H9 (cell line): ENCODE data around the gene DTD1. TPM values are rescaled to one million over a fixed set of nuclear protein-coding genes. Genes with fewer than 3 reads are reported as not detected.

Source experiments
- DNase-seq: peaks from one replicate; pipeline ENCODE4 v3.0.0-alpha.2; 2017
- H2AFZ ChIP-seq: one replicate; pipeline ENCODE4 v1.6.1; 2013; ENCODE audit warnings: mild to moderate bottlenecking, low read length, control low read depth, moderate library complexity
- H2AK5ac ChIP-seq: 2 replicates; pipeline ENCODE4 v1.6.1; 2013; ENCODE audit warnings: low read length, control low read depth, mixed read lengths; ENCODE audit not compliant: insufficient read length
- H2BK120ac ChIP-seq: one replicate; pipeline ENCODE4 v1.6.1; 2013; ENCODE audit warnings: low read depth, mild to moderate bottlenecking, low read length, control low read depth, inconsistent platforms; ENCODE audit not compliant: poor library complexity, severe bottlenecking
- H2BK12ac ChIP-seq: 2 replicates; pipeline ENCODE4 v1.6.1; 2013; ENCODE audit warnings: low read length, control low read depth, mixed read lengths, low read depth; ENCODE audit not compliant: insufficient read length
- H2BK15ac ChIP-seq: 2 replicates; pipeline ENCODE4 v1.6.1; 2013; ENCODE audit warnings: low read depth, low read length, control low read depth
- H2BK20ac ChIP-seq: one replicate; pipeline ENCODE4 v1.6.1; 2013; ENCODE audit warnings: low read depth, mild to moderate bottlenecking, low read length, control low read depth, inconsistent platforms; ENCODE audit not compliant: poor library complexity, severe bottlenecking
- H2BK5ac ChIP-seq: 2 replicates; pipeline ENCODE4 v1.6.1; 2013; ENCODE audit warnings: low read length, control low read depth, mixed read lengths; ENCODE audit not compliant: insufficient read length
- H3K14ac ChIP-seq: 2 replicates; pipeline ENCODE4 v1.6.1; 2013; ENCODE audit warnings: low read length, control low read depth; ENCODE audit not compliant: insufficient read depth
- H3K18ac ChIP-seq: 2 replicates; pipeline ENCODE4 v1.6.1; 2013; ENCODE audit warnings: low read depth, mild to moderate bottlenecking, mixed read lengths, low read length, control low read depth; ENCODE audit not compliant: insufficient read length
- H3K23ac ChIP-seq: 2 replicates; pipeline ENCODE4 v1.6.1; 2013; ENCODE audit warnings: low read length, control low read depth, mixed read lengths, low read depth; ENCODE audit not compliant: insufficient read length
- H3K23me2 ChIP-seq: 2 replicates; pipeline ENCODE4 v1.6.1; 2013; ENCODE audit warnings: low read depth, mild to moderate bottlenecking, mixed read lengths, low read length, control low read depth; ENCODE audit not compliant: insufficient read length, poor library complexity, severe bottlenecking
- H3K27ac ChIP-seq: 2 replicates; pipeline ENCODE4 v1.5.1; 2013; ENCODE audit warnings: low read length, control low read depth, mixed read lengths, low read depth; ENCODE audit not compliant: insufficient read length
- H3K27me3 ChIP-seq: 2 replicates; pipeline ENCODE4 v1.6.1; 2013; ENCODE audit warnings: low read length, control low read depth, inconsistent platforms; ENCODE audit not compliant: insufficient read depth
- H3K4ac ChIP-seq: 2 replicates; pipeline ENCODE4 v1.6.1; 2013; ENCODE audit warnings: low read depth, mild to moderate bottlenecking, control low read depth, inconsistent platforms, low read length, moderate library complexity
- H3K4me1 ChIP-seq: 2 replicates; pipeline ENCODE4 v1.6.1; 2013; ENCODE audit warnings: low read length, control low read depth, inconsistent platforms; ENCODE audit not compliant: insufficient read depth
- H3K4me2 ChIP-seq: 2 replicates; pipeline ENCODE4 v1.6.1; 2013; ENCODE audit warnings: low read length, control low read depth, mixed read lengths; ENCODE audit not compliant: insufficient read length, insufficient read depth
- H3K56ac ChIP-seq: 2 replicates; pipeline ENCODE4 v1.6.1; 2013; ENCODE audit warnings: low read depth, mild to moderate bottlenecking, mixed read lengths, low read length, control low read depth; ENCODE audit not compliant: insufficient read length
- H3K79me1 ChIP-seq: 2 replicates; pipeline ENCODE4 v1.6.1; 2013; ENCODE audit warnings: low read depth, mild to moderate bottlenecking, moderate library complexity, low read length, control low read depth, inconsistent platforms; ENCODE audit not compliant: insufficient read depth, poor library complexity, severe bottlenecking
- H3K79me2 ChIP-seq: 2 replicates; pipeline ENCODE4 v1.6.1; 2013; ENCODE audit warnings: low read length, control low read depth, inconsistent platforms; ENCODE audit not compliant: insufficient read depth
- H3K9ac ChIP-seq: 2 replicates; pipeline ENCODE4 v1.6.1; 2013; ENCODE audit warnings: low read length, control low read depth, mixed read lengths; ENCODE audit not compliant: insufficient read length; ENCODE audit errors: extremely low read depth
- H3K9me3 ChIP-seq: one replicate; pipeline ENCODE4 v1.6.1; 2013; ENCODE audit warnings: low read depth, low read length, inconsistent platforms; ENCODE audit not compliant: control insufficient read depth
- H3T11ph ChIP-seq: one replicate; pipeline ENCODE4 v1.6.1; 2013; ENCODE audit warnings: mild to moderate bottlenecking, low read length, control low read depth, inconsistent platforms
- H4K20me1 ChIP-seq: one replicate; pipeline ENCODE4 v1.6.1; 2013; ENCODE audit not compliant: control insufficient read depth, insufficient read length, insufficient read depth
- H4K5ac ChIP-seq: 2 replicates; pipeline ENCODE4 v1.6.1; 2013; ENCODE audit warnings: low read depth, mild to moderate bottlenecking, mixed read lengths, low read length, control low read depth; ENCODE audit not compliant: insufficient read length
- H4K8ac ChIP-seq: replicated peaks from 2 replicates; pipeline ENCODE4 v1.6.1; 2013; ENCODE audit warnings: low read length, control low read depth, mixed read lengths, low read depth; ENCODE audit not compliant: insufficient read length
- H4K91ac ChIP-seq: 2 replicates; pipeline ENCODE4 v1.6.1; 2013; ENCODE audit warnings: low read depth, mild to moderate bottlenecking, moderate library complexity, mixed read lengths, low read length, control low read depth; ENCODE audit not compliant: insufficient read length
- H3K27ac Mint-ChIP-seq, 3 experiments: 2 replicates in 2 of 3; 3 replicates in 1 of 3; pipeline ENCODE4 v1.8.0; 2020 to 2021; ENCODE audit warnings: mixed read lengths in 3 of 3, mild to moderate bottlenecking in 1 of 3, moderate library complexity in 1 of 3
- H3K27me3 Mint-ChIP-seq: 2 replicates; pipeline ENCODE4 v1.8.0; 2021; ENCODE audit warnings: low read depth, mild to moderate bottlenecking, moderate library complexity, mixed read lengths
- H3K36me3 Mint-ChIP-seq, 3 experiments: 2 replicates in 2 of 3; 3 replicates in 1 of 3; pipeline ENCODE4 v1.8.0; 2020 to 2021; ENCODE audit warnings: low read depth in 3 of 3, mixed read lengths in 3 of 3; ENCODE audit not compliant: insufficient read depth in 1 of 3
- H3K4me1 Mint-ChIP-seq, 2 experiments: 2 replicates each; pipeline ENCODE4 v1.8.0; 2020; ENCODE audit warnings: mixed read lengths in 2 of 2
- H3K4me3 Mint-ChIP-seq, 2 experiments: 2 replicates in 1 of 2; 3 replicates in 1 of 2; pipeline ENCODE4 v1.8.0; 2020 to 2021; ENCODE audit warnings: mild to moderate bottlenecking in 2 of 2, mixed read lengths in 2 of 2, moderate library complexity in 1 of 2
- H3K9me3 Mint-ChIP-seq, 2 experiments: 2 replicates in 1 of 2; 3 replicates in 1 of 2; pipeline ENCODE4 v1.8.0; 2020; ENCODE audit warnings: mild to moderate bottlenecking in 2 of 2, mixed read lengths in 2 of 2, moderate library complexity in 1 of 2
- WGBS: extraction: QIAGEN DNeasy Blood & Tissue Kit; methylation state at CpG from one replicate; pipeline ENCODE4 v1.1.7; 2013; ENCODE audit warnings: missing lambda C conversion rate, low lambda C conversion rate, mixed read lengths; ENCODE audit not compliant: insufficient read length; ENCODE audit errors: extremely low coverage; 5-methylcytosine and 5-hydroxymethylcytosine counted together
- total RNA-seq: library from RNA; stranded (reverse); gene quantifications from 2 replicates; pipeline ENCODE4 v1.2.1, GENCODE V29; 2021
- TF ChIP-seq, protein P1 (sequence below): fragments of 200-600 bp; sonication (generic); conservative IDR thresholded peaks from 3 replicates; pipeline ENCODE4 v1.8.0; 2021; ENCODE audit warnings: antibody characterized with exemption, mild to moderate bottlenecking

Gene DTD1
- total RNA-seq, 1 experiment from 2014 or later, result 62.0 TPM

GRCh38 chr20:18654448-18654773, 66.6 kb downstream of the DTD1 start:
- no peaks in the 10 kb centered on the region; a peak in 2 of 7 replicates for H3K36me3 Mint-ChIP-seq
- no peak overlapping the region for H3K18ac ChIP-seq
- H3K23me2 ChIP-seq, result no peaks in the 10 kb centered on the region

More at GRCh38 chr20:18654448-18654773, 66.6 kb downstream of the DTD1 start:
- WGBS, result no CpG with 5 or more reads among the region's 1 CpG
- Histone ChIP-seq H4K91ac (no peak overlapping the region), H2BK120ac (no peak overlapping the region), H4K8ac (no peak overlapping the region), H2BK5ac (no peak overlapping the region), H3K14ac (no peak overlapping the region), H3K79me2 (no peaks in the 10 kb centered on the region), H2BK12ac (no peak overlapping the region), H2AFZ (no peak overlapping the region), H4K5ac (no peak overlapping the region), H3K79me1 (no peaks in the 10 kb centered on the region), H3K4ac (no peak overlapping the region), H3T11ph (no peak overlapping the region), H3K27ac (no peak overlapping the region), H3K4me1 (no peaks in the 10 kb centered on the region), H3K56ac (no peak overlapping the region), H4K20me1 (no peaks in the 10 kb centered on the region), H3K9ac (no peak overlapping the region), H3K27me3 (no peaks in the 10 kb centered on the region), H3K9me3 (no peaks in the 10 kb centered on the region), H3K23ac (no peak overlapping the region), H2AK5ac (no peak overlapping the region), H2BK15ac (no peak overlapping the region), H2BK20ac (no peak overlapping the region), H3K4me2 (no peak overlapping the region)
- Mint-ChIP-seq H3K4me3 (no peak overlapping the region), H3K4me1 (no peaks in the 10 kb centered on the region), H3K27ac (no peak overlapping the region), H3K27me3 (no peaks in the 10 kb centered on the region), H3K9me3 (no peaks in the 10 kb centered on the region)
- TF ChIP-seq, protein P1, sequence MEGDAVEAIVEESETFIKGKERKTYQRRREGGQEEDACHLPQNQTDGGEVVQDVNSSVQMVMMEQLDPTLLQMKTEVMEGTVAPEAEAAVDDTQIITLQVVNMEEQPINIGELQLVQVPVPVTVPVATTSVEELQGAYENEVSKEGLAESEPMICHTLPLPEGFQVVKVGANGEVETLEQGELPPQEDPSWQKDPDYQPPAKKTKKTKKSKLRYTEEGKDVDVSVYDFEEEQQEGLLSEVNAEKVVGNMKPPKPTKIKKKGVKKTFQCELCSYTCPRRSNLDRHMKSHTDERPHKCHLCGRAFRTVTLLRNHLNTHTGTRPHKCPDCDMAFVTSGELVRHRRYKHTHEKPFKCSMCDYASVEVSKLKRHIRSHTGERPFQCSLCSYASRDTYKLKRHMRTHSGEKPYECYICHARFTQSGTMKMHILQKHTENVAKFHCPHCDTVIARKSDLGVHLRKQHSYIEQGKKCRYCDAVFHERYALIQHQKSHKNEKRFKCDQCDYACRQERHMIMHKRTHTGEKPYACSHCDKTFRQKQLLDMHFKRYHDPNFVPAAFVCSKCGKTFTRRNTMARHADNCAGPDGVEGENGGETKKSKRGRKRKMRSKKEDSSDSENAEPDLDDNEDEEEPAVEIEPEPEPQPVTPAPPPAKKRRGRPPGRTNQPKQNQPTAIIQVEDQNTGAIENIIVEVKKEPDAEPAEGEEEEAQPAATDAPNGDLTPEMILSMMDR, result no peak
- DNase-seq, result no peak
